ENCODE measurements around the gene IL23R. TPM values are rescaled to one million over a fixed set of nuclear protein-coding genes. Genes with fewer than 3 reads are reported as not detected.

IL23R gene
- total and polyA plus RNA-seq, 2 of the 8 experiments (the other 6 are each of a cell fraction or from before 2014, with no cell fraction given): not detected

DNA sequence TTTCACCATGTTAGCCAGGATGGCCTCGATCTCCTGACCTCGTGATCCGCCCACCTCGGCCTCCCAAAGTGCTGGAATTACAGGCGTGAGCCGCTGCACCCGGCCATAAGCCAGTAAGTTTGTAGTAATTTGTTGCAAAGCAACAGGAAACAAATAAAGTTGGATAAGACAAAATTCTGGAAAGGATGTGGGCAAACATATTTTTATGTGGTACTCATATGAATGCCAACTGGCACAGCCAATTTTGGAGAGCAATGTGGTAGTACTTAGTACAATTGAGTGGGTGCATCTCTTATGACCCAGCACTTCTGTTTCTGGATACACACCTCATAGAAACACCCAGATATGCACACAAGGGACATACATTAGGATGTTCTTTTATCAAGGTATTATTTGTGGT is 133.0 kb downstream of the IL23R start:
- Histone ChIP-seq H2BK15ac (ENCODE audit: low read length) (no peak overlapping the region), H3K23ac (ENCODE audit: insufficient read length) (no peak overlapping the region), H3K9ac (replicated peaks in 1 of 4; ENCODE audit: extremely low read depth in 1 of 4, low read depth in 3 of 4, low read length in 3 of 4) (no peak overlapping the region), H3K4me1 (replicated peaks in 1 of 4; ENCODE audit: control insufficient read depth in 3 of 4, insufficient read depth in 4 of 4, low read length in 3 of 4) (no peaks in the 10 kb centered on the region), H2BK5ac (ENCODE audit: low read depth, low read length) (no peak overlapping the region), H4K5ac (ENCODE audit: insufficient read length, low read depth, low read length) (no peak overlapping the region), H3K4me3 (ENCODE audit: extremely low read depth in 1 of 4, insufficient read depth in 2 of 4, low read depth in 3 of 4, low read length in 4 of 4) (no peak overlapping the region), H3K79me1 (ENCODE audit: low read depth, low read length) (no peaks in the 10 kb centered on the region), H2AFZ (ENCODE audit: low read length) (no peak overlapping the region), H3K27me3 (replicated peaks in 1 of 4; ENCODE audit: control insufficient read depth in 3 of 4, extremely low read depth in 1 of 4, insufficient read depth in 3 of 4, low read length in 3 of 4) (no peaks in the 10 kb centered on the region), H3K4me2 (ENCODE audit: insufficient read depth in 1 of 2, low read depth in 2 of 2, low read length in 2 of 2) (no peak overlapping the region), H2AK5ac (ENCODE audit: low read depth, low read length) (no peak overlapping the region), H3K36me3 (ENCODE audit: control insufficient read depth in 2 of 4, insufficient read depth in 4 of 4, low read length in 3 of 4) (no peaks in the 10 kb centered on the region; a peak in 1 of 8 replicates), H4K91ac (replicated peaks; ENCODE audit: insufficient read length, low read length) (no peak overlapping the region), H3K4ac (replicated peaks; ENCODE audit: insufficient read length, low read depth, low read length) (no peak overlapping the region), H3K79me2 (ENCODE audit: control insufficient read depth in 1 of 2, insufficient read depth in 2 of 2, low read length in 2 of 2) (no peaks in the 10 kb centered on the region), H4K8ac (ENCODE audit: extremely low read depth, insufficient read depth, low read length) (no peak overlapping the region), H3K56ac (replicated peaks; ENCODE audit: insufficient read length, low read depth, low read length) (no peak overlapping the region), H3K14ac (ENCODE audit: insufficient read length) (no peak overlapping the region), H2BK20ac (ENCODE audit: low read length) (no peak overlapping the region), H2BK120ac (replicated peaks; ENCODE audit: low read depth, low read length) (no peak overlapping the region), H3K23me2 (ENCODE audit: low read depth, low read length) (no peaks in the 10 kb centered on the region), H2BK12ac (ENCODE audit: low read depth, low read length) (no peak overlapping the region), H3K9me3 (ENCODE audit: insufficient read depth in 2 of 2, low read depth in 1 of 2, low read length in 1 of 2) (no peaks in the 10 kb centered on the region), H3K18ac (ENCODE audit: extremely low read depth, low read length) (no peak overlapping the region), H4K20me1 (replicated peaks in 1 of 2; ENCODE audit: control insufficient read depth in 1 of 2, insufficient read depth in 2 of 2, low read length in 2 of 2) (no peaks in the 10 kb centered on the region), H3K27ac (ENCODE audit: low read depth, low read length) (no peak overlapping the region)
- TF ChIP-seq CHD2 (IDR thresholded peaks at IDR 0.05; ENCODE audit: low read length): no peak
- no peak for TF ChIP-seq TAF1 (IDR thresholded peaks at IDR 0.05; ENCODE audit: low read depth, low read length)
- TF ChIP-seq TBP (IDR thresholded peaks at IDR 0.05; ENCODE audit: low read depth, low read length): no peak
- TF ChIP-seq SP1 (IDR thresholded peaks at IDR 0.05; ENCODE audit: low read depth, low read length): no peak
- CTCF ChIA-PET (ENCODE audit: partially characterized antibody): interaction anchor here (0.7 to 1.4 kb wide), 9 partner anchors 9 to 88 kb away, joined by 3 to 6 read pairs (median 4); no protein-coding TSS in a partner anchor
- 94% methylated on average over 7 of the region's 7 CpGs; no CpG with 5 or more reads in 1 of the 2 experiments for WGBS, 2 experiments (ENCODE audit: extremely low coverage in 1 of 2, insufficient coverage in 1 of 2, insufficient read length in 1 of 2, insufficient replicate concordance in 2 of 2, low coverage in 1 of 2, low lambda C conversion rate in 2 of 2, missing lambda C conversion rate in 1 of 2)
- POLR2A ChIA-PET (ENCODE audit: partially characterized antibody): no interaction called here
- FAIRE-seq (no peak), DNase-seq (ENCODE audit: low read depth in 1 of 2, low spot score in 2 of 2) (no peak)

All from H1 (cell line).